Measurements from ENCODE around the gene ZNF184.

GRCh38 chr6:27441001-27441400 lies 31.9 kb downstream of the ZNF184 start:
- TF ChIP-seq CTCF (conservative IDR thresholded peaks at IDR 0.05; ENCODE audit: low read length) (no peak), EZH2phosphoT487 (IDR thresholded peaks at IDR 0.05; ENCODE audit: borderline replicate concordance) (no peak)
